ENCODE results near the gene RPA1. TPM values are rescaled to one million over a fixed set of nuclear protein-coding genes. Genes with fewer than 3 reads are reported as not detected.
"Not testable (repeated sequence)": the region's sequence is repeated elsewhere in the genome, so short reads cannot be mapped to it uniquely, and the experiment has no call there.

The RPA1 gene
- total RNA-seq, 1 experiment from 2014 or later = 60.3 TPM

DNA sequence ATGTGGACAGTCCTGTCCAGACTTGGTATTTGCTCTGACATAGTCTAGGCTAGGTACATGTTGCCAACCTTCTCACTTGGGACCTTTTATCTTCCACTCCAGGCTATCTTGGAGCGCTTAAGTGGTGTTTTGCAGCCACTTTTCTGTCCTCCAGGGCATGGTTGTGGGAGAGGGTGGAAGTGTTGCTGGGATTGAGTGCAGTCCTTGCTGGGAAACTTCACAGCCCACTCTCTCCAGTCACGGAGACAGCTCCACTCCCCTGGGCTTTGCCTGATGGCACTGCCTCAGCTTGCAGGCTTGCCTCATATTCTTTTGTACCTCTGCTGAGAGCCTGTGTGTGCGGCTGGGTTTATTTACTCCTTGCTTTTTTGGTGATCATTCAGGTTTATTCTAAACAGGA lies 17.4 kb downstream of the RPA1 start:
- peaks cover 58% of the 10 kb centered on the region for H3K36me3 Mint-ChIP-seq (ENCODE audit: insufficient read depth, unreplicated experiment)
- no peaks in the 10 kb centered on the region for H3K9me3 Mint-ChIP-seq (ENCODE audit: unreplicated experiment)
- no TSS peak for BruUV-seq (replicated peaks)

GRCh38 chr17:1852327-1852726 lies 22.5 kb downstream of the RPA1 start:
- H3K27me3 Mint-ChIP-seq (ENCODE audit: insufficient read depth, unreplicated experiment) = no peaks in the 10 kb centered on the region
- H3K4me1 Mint-ChIP-seq (ENCODE audit: insufficient read depth, unreplicated experiment) = no peaks in the 10 kb centered on the region
- BruUV-seq (replicated peaks) = no TSS peak
- no peak overlapping the region for H3K4me3 Mint-ChIP-seq (ENCODE audit: unreplicated experiment)
- no peak for DNase-seq (ENCODE audit: unreplicated experiment)
- H3K36me3 Mint-ChIP-seq (ENCODE audit: insufficient read depth, unreplicated experiment) = peaks cover 72% of the 10 kb centered on the region
- no peak overlapping the region for H3K27ac Mint-ChIP-seq (ENCODE audit: low read depth, unreplicated experiment)
- CTCF ChIA-PET = no interaction called here
- TF ChIP-seq, protein P1, sequence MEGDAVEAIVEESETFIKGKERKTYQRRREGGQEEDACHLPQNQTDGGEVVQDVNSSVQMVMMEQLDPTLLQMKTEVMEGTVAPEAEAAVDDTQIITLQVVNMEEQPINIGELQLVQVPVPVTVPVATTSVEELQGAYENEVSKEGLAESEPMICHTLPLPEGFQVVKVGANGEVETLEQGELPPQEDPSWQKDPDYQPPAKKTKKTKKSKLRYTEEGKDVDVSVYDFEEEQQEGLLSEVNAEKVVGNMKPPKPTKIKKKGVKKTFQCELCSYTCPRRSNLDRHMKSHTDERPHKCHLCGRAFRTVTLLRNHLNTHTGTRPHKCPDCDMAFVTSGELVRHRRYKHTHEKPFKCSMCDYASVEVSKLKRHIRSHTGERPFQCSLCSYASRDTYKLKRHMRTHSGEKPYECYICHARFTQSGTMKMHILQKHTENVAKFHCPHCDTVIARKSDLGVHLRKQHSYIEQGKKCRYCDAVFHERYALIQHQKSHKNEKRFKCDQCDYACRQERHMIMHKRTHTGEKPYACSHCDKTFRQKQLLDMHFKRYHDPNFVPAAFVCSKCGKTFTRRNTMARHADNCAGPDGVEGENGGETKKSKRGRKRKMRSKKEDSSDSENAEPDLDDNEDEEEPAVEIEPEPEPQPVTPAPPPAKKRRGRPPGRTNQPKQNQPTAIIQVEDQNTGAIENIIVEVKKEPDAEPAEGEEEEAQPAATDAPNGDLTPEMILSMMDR (IDR thresholded peaks at IDR 0.05; ENCODE audit: unreplicated experiment) = no peak
- POLR2A ChIA-PET = interaction anchor here (0.6 kb wide), 1 partner anchor 463 kb away, joined by 4 read pairs; no protein-coding TSS in a partner anchor
- no peaks in the 10 kb centered on the region for H3K9me3 Mint-ChIP-seq (ENCODE audit: unreplicated experiment)
- intact Hi-C loops (cut with micrococcal nuclease) = no loop called here

More for the DNA sequence above, 17.4 kb downstream of the RPA1 start:
- TF ChIP-seq, protein P1 (IDR thresholded peaks at IDR 0.05; ENCODE audit: unreplicated experiment) = no peak
- H3K4me3 Mint-ChIP-seq (ENCODE audit: unreplicated experiment) = no peak overlapping the region
- no peaks in the 10 kb centered on the region for H3K4me1 Mint-ChIP-seq (ENCODE audit: insufficient read depth, unreplicated experiment)
- H3K27me3 Mint-ChIP-seq (ENCODE audit: insufficient read depth, unreplicated experiment) = no peaks in the 10 kb centered on the region
- CTCF ChIA-PET = interaction anchor here (1.0 kb wide), 1 partner anchor 126 kb away, joined by 3 read pairs; no protein-coding TSS in a partner anchor
- no peak for DNase-seq (ENCODE audit: unreplicated experiment)
- H3K27ac Mint-ChIP-seq (ENCODE audit: low read depth, unreplicated experiment) = no peak overlapping the region
- POLR2A ChIA-PET = interaction anchor here (1.0 kb wide), 1 partner anchor 32 kb away, joined by 4 read pairs; no protein-coding TSS in a partner anchor
- intact Hi-C loops (cut with micrococcal nuclease) = no loop called here

DNA sequence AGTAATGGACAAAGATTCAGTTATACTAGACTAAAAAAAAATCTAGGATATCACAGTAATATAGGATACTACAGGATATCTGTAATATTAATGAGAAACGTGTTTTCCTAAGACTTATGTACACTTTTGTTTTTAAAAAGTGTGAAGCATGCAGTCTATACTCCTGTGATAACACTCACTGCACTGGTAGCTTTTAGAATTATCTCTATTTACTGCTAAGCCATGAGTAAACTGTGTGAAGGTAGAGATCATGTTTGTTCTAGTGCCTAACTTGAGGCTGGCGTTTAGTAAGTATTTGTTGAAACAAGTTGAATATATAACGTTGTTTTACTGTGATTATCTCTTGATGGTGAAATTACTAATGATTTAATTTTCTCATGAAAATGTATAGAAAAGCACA lies 23.9 kb downstream of the RPA1 start:
- no peak overlapping the region for H3K27ac Mint-ChIP-seq (ENCODE audit: low read depth, unreplicated experiment)
- H3K4me1 Mint-ChIP-seq (ENCODE audit: insufficient read depth, unreplicated experiment) = no peaks in the 10 kb centered on the region
- DNase-seq (ENCODE audit: unreplicated experiment) = no peak
- CTCF ChIA-PET = interaction anchor here (0.6 to 1.2 kb wide), 3 partner anchors 11 to 61 kb away, joined by 3 read pairs; no protein-coding TSS in a partner anchor
- no peaks in the 10 kb centered on the region for H3K9me3 Mint-ChIP-seq (ENCODE audit: unreplicated experiment)
- peaks cover 78% of the 10 kb centered on the region for H3K36me3 Mint-ChIP-seq (ENCODE audit: insufficient read depth, unreplicated experiment)
- TF ChIP-seq, protein P1 (IDR thresholded peaks at IDR 0.05; ENCODE audit: unreplicated experiment) = no peak
- no TSS peak for BruUV-seq (replicated peaks)
- intact Hi-C loops (cut with micrococcal nuclease) = no loop called here
- no peak overlapping the region for H3K4me3 Mint-ChIP-seq (ENCODE audit: unreplicated experiment)
- H3K27me3 Mint-ChIP-seq (ENCODE audit: insufficient read depth, unreplicated experiment) = no peaks in the 10 kb centered on the region
- POLR2A ChIA-PET = no interaction called here

DNA sequence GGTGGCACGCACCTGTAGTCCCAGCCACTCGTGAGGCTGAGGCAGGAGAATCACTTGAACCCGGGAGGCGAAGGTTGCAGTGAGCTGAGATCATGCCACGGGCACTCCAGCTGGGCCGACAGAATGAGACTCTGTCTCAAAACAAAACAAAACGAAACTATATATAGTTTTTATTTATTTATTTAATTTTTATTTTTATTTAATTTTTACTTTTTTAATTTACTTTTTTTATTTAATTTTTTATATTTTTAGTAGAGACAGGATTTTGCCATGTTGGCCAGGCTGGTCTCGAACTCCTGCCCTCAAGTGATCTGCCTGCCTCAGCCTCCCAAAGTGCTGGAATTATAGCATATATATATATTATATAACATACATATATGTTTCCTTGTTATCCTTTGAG lies 26.7 kb downstream of the RPA1 start:
- BruUV-seq (replicated peaks); H3K4me1 Mint-ChIP-seq (ENCODE audit: insufficient read depth, unreplicated experiment); H3K4me3 Mint-ChIP-seq (ENCODE audit: unreplicated experiment); H3K27me3 Mint-ChIP-seq (ENCODE audit: insufficient read depth, unreplicated experiment); H3K9me3 Mint-ChIP-seq (ENCODE audit: unreplicated experiment); H3K27ac Mint-ChIP-seq (ENCODE audit: low read depth, unreplicated experiment); DNase-seq (ENCODE audit: unreplicated experiment); intact Hi-C loops (cut with micrococcal nuclease): not testable (repeated sequence)
- H3K36me3 Mint-ChIP-seq (ENCODE audit: insufficient read depth, unreplicated experiment) = peaks cover 62% of the 10 kb centered on the region
- CTCF ChIA-PET = interaction anchor here (0.6 to 0.9 kb wide), 3 partner anchors 9 to 187 kb away, joined by 3 to 4 read pairs (median 3); no protein-coding TSS in a partner anchor
- POLR2A ChIA-PET = interaction anchor here (0.6 kb wide), 1 partner anchor 26 kb away, joined by 3 read pairs; no protein-coding TSS in a partner anchor
